Measurements from ENCODE around the gene RCOR1.
A peak's percentile ranks its signal among the peaks of the same experiment; 100 is the strongest.
"Not testable (repeated sequence)": the region's sequence is repeated elsewhere in the genome, so short reads cannot be mapped to it uniquely, and the experiment has no call there.

Gene RCOR1

GRCh38 chr14:102591372-102591943 is 991 bp upstream of the RCOR1 start:
- DNase-seq (ENCODE audit: low read depth in 2 of 3, low spot score in 1 of 3), result no peak

DNA sequence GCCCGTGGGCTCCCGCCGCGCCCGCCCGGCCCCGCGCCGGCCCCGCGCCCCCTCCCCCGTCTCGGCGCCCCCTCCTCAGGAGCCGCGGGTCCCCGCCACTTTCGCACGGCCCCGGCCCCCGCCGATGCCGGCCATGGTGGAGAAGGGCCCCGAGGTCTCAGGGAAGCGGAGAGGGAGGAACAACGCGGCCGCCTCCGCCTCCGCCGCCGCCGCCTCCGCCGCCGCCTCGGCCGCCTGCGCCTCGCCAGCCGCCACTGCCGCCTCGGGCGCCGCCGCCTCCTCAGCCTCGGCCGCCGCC is 263 bp downstream of the RCOR1 start:
- no peak for DNase-seq (ENCODE audit: low read depth in 2 of 3, low spot score in 1 of 3)

GRCh38 chr14:102593061-102593824 is 794 bp downstream of the RCOR1 start:
- DNase-seq (ENCODE audit: low read depth in 2 of 3, low spot score in 1 of 3), result peak in 2 of 3 donors; percentile 28 to 44

DNA sequence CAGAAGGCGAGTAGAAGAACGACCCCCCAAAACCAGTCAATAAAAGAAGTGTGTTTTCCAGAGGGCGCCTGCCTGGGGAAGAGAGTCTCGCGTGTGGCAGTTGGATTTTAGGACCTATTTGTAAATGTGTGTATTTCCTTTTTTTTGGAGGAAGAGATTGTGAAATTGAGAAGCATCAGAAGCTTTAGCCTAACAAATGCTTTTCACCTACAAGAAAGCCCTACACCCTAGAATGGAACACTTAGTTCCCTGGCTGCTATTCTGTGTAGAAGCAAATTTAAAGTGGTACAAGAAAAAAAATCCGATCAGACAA is 1.3 kb downstream of the RCOR1 start:
- DNase-seq (ENCODE audit: low read depth in 2 of 3, low spot score in 1 of 3), result no peak

GRCh38 chr14:102594514-102595175 is 2.2 kb downstream of the RCOR1 start:
- DNase-seq (ENCODE audit: low read depth in 2 of 3, low spot score in 1 of 3), result peak; percentile 35 to 69 (median 56)

- no peak for DNase-seq (ENCODE audit: low read depth in 2 of 3, low spot score in 1 of 3)
These were observed 9.0 kb downstream of the RCOR1 start for GRCh38 chr14:102601378-102601925.

GRCh38 chr14:102602421-102603292 is 10.2 kb downstream of the RCOR1 start:
- no peak for DNase-seq (ENCODE audit: low read depth in 2 of 3, low spot score in 1 of 3)

GRCh38 chr14:102603293-102603907 is 11.0 kb downstream of the RCOR1 start:
- DNase-seq (ENCODE audit: low read depth in 2 of 3, low spot score in 1 of 3), result no peak

DNA sequence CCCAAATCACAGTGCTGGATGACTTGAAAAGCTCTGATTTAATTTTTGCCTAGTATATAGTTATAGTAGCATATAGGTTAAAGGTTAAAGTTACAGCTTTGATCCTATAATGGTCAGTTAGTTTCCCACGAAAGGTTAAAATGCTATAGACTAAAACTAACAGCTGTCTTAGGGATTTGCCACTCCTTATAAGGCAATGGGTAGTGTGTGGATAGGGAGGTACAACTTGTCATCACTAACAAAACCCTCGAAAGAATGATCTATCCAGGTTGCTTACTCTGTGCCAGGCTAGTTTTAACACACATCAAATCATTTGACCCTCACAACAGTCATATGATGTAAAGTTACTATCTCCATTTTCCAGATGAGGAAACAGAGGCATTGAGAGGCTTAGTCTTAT is 11.7 kb downstream of the RCOR1 start:
- no peak for DNase-seq (ENCODE audit: low read depth in 2 of 3, low spot score in 1 of 3)

DNA sequence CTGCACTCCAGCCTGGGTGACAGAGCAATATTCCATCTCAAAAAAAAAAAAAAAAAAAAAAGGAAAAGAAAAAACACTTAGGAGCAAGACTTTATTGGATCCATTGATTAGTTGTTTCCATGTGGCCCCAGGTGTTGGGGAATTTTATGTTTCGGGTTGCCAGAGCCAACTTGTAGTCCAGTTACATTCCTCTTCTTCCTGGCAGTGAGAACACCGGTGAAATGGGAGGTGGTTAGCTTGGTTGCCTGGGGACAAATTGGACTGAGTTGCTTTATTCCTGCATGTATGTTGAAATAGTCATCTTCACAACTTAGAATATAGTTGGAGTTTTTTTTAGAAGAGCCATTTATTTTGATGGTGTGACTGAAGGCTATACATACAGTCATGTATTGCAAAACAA is 12.6 kb downstream of the RCOR1 start:
- no peak for DNase-seq (ENCODE audit: low read depth in 2 of 3, low spot score in 1 of 3)

DNA sequence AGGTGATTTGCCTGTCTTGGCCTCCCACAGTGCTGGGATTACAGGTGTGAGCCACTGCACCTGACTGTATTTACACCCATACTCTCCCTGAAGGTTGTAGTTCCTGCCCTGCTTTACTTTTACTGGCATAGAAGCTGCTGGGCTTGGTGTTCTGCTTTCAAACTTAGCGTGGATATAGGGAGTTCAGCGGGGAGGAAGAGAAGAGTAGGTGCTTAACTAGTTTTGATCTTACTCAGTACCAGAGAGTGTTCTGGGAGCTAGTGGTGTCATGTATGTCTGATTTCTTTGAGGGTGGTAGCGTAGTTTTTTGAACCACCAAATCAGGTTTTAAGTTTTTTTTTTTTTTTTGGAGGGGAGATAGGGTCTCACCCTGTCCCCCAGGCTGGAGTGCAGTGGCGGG is 13.8 kb downstream of the RCOR1 start:
- no peak for DNase-seq (ENCODE audit: low read depth in 2 of 3, low spot score in 1 of 3)

DNA sequence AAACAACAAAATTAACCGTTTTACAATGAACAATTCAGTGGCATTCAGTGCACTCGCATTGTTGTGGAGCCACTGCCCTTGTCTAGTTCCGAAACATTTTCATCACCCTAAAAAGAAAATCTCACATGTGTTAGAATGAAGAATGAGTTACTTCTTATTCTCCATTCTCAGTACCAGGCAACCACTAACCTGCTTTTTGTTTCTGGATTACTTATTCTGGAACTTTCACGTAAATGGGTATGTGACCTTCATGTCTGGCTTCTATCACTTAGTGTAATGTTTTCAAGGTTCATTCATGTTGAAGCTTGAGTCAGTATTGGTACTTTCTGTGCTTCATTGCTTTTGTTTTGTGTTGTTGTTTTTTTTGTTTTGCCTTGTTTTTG is 15.6 kb downstream of the RCOR1 start:
- DNase-seq (ENCODE audit: low read depth in 2 of 3, low spot score in 1 of 3), result no peak

DNA sequence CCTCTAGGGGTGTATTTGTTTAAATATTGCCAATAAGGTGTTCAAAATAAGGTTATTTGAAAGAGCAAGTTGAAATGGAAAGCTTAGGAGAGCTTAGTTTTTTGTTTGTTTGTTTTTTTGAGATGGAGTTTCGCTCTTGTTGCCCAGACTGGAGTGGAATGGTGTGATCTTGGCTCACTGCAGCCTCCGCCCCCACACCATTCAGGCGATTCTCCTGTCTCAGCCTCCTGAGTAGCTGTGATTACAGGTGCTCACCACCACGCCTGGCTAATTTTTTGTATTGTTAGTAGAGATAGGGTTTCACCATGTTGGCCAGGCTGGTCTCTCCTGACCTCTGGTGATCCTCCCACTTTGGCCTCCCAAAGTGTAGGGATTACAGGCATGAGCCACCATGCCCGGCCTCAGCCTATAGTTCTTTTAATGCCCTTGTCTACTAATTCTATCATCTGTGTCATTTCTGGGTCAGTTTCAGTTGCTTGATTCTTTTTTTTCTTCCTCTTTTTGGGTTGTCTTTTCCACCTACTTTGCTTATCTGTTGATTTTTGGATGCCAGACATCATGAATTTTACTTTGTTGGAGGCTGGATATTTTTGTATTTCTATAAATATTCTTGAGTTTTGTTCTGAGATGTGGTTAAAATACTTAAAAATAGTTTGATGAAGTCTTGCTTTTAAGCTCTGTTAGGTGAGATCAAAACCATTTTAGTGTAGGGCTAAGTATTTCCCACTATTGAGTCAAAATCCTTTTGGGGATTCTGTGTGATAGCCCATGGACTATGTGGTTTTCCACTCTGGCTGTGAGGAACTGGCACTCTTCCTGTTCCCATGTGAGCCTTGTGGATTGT is 18.7 kb downstream of the RCOR1 start:
- no peak for DNase-seq (ENCODE audit: low read depth in 2 of 3, low spot score in 1 of 3)

- no peak for DNase-seq (ENCODE audit: low read depth in 2 of 3, low spot score in 1 of 3)
These were observed 23.9 kb downstream of the RCOR1 start for GRCh38 chr14:102616318-102616717.

DNA sequence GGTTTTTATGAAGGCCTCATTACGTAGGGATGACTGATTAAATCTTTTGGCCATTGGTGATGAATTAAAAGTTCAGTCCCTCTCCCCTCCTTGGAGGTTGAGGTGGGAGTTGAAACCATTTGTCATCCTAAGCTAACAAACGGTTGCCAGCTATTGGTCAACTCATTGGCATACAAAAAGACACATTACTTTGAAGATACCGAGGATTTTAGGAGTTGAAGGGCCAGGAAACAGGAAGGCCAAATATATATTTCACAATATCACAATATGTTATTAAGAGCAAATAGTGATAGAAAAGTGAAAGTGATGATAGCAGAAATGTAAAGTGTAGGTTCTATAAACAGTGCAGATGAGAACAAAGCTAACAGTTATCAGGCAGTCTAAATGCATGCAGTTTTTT is 24.4 kb downstream of the RCOR1 start:
- no peak for DNase-seq (ENCODE audit: low read depth in 2 of 3, low spot score in 1 of 3)

DNA sequence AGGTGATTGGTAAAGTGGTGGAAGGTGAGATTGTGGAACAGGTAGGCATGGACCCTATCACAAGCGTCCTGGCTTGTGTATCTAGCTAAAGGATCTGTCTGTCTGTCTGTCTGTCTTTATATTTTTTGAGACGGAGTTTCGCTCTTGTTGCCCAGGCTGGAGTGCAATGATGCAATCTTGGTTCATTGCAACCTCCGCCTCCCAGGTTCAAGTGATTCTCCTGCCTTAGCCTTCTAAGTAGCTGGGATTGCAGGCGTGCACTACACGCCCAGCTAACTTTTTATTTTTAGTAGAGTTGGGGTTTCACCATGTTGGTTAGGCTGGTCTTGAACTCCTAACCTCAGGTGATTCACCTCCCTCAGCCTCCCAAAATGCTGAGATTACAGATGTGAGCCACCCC is 26.6 kb downstream of the RCOR1 start:
- DNase-seq (ENCODE audit: low read depth in 2 of 3, low spot score in 1 of 3), result not testable (repeated sequence)

DNA sequence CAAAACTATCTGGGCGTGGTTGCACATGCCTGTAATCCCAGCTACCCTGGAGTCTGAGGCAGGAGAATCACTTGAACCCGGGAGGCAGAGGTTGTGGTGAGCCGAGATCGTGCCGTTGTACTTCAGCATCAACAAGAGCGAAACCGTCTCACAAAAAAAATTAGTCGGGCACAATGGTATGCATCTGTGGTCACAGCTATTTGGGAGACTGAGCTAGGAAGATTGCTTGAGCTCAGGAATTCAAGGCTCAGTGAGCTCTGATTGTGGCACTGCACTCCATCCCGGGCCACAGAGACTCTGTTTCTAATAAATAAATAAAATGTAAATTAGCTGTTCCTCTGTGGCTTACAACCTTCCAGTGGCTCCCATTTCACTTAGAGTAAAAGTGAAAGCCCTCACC is 28.0 kb downstream of the RCOR1 start:
- no peak for DNase-seq (ENCODE audit: low read depth in 2 of 3, low spot score in 1 of 3)

GRCh38 chr14:102622262-102622885 is 29.9 kb downstream of the RCOR1 start:
- DNase-seq (ENCODE audit: low read depth in 2 of 3, low spot score in 1 of 3), result peak in 1 of 3 donors; percentile 7

DNA sequence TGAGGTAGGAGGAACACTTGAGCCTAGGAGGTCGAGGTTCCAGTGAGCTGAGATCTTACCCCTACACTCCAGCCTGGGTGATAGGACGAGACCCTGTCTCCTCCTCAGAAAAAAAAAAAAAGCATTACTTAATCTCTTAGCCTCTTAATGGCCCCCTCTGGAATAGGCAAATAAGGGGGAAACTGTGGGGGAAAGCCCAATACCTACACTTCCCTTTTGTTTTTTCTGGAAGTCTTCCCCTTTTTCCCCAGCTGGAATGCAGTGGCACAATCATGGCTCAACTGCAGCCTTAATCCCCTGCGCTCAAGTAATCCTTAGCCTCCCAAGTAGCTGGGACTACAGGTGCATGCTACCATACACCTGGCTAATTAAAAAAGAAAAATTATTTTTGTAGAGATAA is 32.2 kb downstream of the RCOR1 start:
- no peak for DNase-seq (ENCODE audit: low read depth in 2 of 3, low spot score in 1 of 3)

Measured in stimulated activated CD4-positive, alpha-beta T cell treated with anti-CD3 and anti-CD28 coated beads, Interleukin-12 subunit alpha, Interleukin-12 subunit beta, amount 100 ng/mL, for 48 hours (primary cell).